SU-DHL-6 (cell line): ENCODE results near the gene NCOA3.

Experiments used
- H2AFZ ChIP-seq: fragments of 200-600 bp; sonication (generic); 2 replicates; pipeline ENCODE4 v1.6.1; 2014; ENCODE audit warnings: low read depth, mild to moderate bottlenecking, moderate library complexity, mixed read lengths, antibody characterized with exemption, low read length; ENCODE audit not compliant: severe bottlenecking
- H3F3A ChIP-seq: fragments of 200-600 bp; shearing (Covaris generic); 2 replicates; pipeline ENCODE4 v1.6.0; 2016; ENCODE audit warnings: antibody characterized with exemption, mild to moderate bottlenecking; ENCODE audit not compliant: insufficient read depth
- H3K27ac ChIP-seq: fragments of 200-600 bp; sonication (generic); 2 replicates; pipeline ENCODE4 v1.5.1; 2016; ENCODE audit warnings: low read depth, mild to moderate bottlenecking, low read length, moderate library complexity, mixed read lengths
- H3K27me3 ChIP-seq: fragments of 200-600 bp; sonication (generic), shearing (Covaris generic); 2 replicates; pipeline ENCODE4 v1.6.0; 2014; ENCODE audit warnings: mild to moderate bottlenecking, low read length
- H3K36me3 ChIP-seq: fragments of 200-600 bp; sonication (generic); 2 replicates; pipeline ENCODE4 v1.6.1; 2014; ENCODE audit warnings: mild to moderate bottlenecking, low read length, mixed read lengths
- H3K4me2 ChIP-seq: fragments of 300-600, 200-600 bp; shearing (Covaris generic), sonication (generic); 2 replicates; pipeline ENCODE4 v1.6.0; 2014; ENCODE audit warnings: low read length, low read depth, mild to moderate bottlenecking; ENCODE audit not compliant: poor library complexity, severe bottlenecking
- H3K4me3 ChIP-seq: fragments of 200-600 bp; sonication (generic); 2 replicates; pipeline ENCODE4 v1.5.1; 2014; ENCODE audit warnings: antibody characterized with exemption, low read length, mild to moderate bottlenecking, mixed read lengths; ENCODE audit not compliant: insufficient read depth, poor library complexity, severe bottlenecking
- H3K79me2 ChIP-seq: fragments of 200-600 bp; sonication (generic); 2 replicates; pipeline ENCODE4 v1.6.1; 2014; ENCODE audit warnings: mild to moderate bottlenecking, low read length, moderate library complexity; ENCODE audit not compliant: insufficient read depth
- H3K9ac ChIP-seq: fragments of 200-600 bp; sonication (generic); 2 replicates; pipeline ENCODE4 v1.7.0; 2014; ENCODE audit warnings: mild to moderate bottlenecking, low read length
- H3K9me2 ChIP-seq: fragments of 200-600 bp; sonication (generic); replicated peaks from 2 replicates; pipeline ENCODE4 v1.6.1; 2014; ENCODE audit warnings: low read length; ENCODE audit not compliant: insufficient read depth
- H3K9me3 ChIP-seq: fragments of 200-600 bp; sonication (generic); 2 replicates; pipeline ENCODE4 v1.6.1; 2014; ENCODE audit warnings: low read length, mixed read lengths; ENCODE audit not compliant: insufficient read depth
- H4K20me1 ChIP-seq: fragments of 200-600 bp; sonication (generic); 2 replicates; pipeline ENCODE4 v1.6.1; 2014; ENCODE audit warnings: low read depth, mild to moderate bottlenecking, antibody characterized with exemption, low read length, moderate library complexity, mixed read lengths
- CTCF ChIP-seq: fragments of 200-600 bp; sonication (generic); IDR thresholded peaks from one replicate; pipeline ENCODE4 v1.5.1; 2017; ENCODE audit warnings: antibody characterized with exemption, mild to moderate bottlenecking, low read length, moderate library complexity; ENCODE audit not compliant: insufficient read depth, poor library complexity, severe bottlenecking
- EZH2phosphoT487 ChIP-seq: fragments of 200-600 bp; sonication (generic), shearing (Covaris generic); conservative IDR thresholded peaks from 2 replicates; pipeline ENCODE4 v1.6.1; 2018; ENCODE audit warnings: mild to moderate bottlenecking, antibody characterized with exemption, low read length, moderate library complexity, mixed read lengths

NCOA3 gene

GRCh38 chr20:47585087-47585747 is 83.5 kb downstream of the NCOA3 start:
- Histone ChIP-seq H3K36me3 (peaks cover 46% of the 10 kb centered on the region), H3K9me2 (no peaks in the 10 kb centered on the region), H2AFZ (no peak overlapping the region), H3K9ac (no peak overlapping the region), H3K9me3 (no peaks in the 10 kb centered on the region), H3F3A (peaks cover 88% of the 10 kb centered on the region), H3K27ac (peak overlapping the region; percentile 14; the same call in 1 of the 2 replicates), H3K79me2 (peaks cover 100% of the 10 kb centered on the region), H3K4me3 (no peak overlapping the region), H3K4me2 (no peak overlapping the region), H3K27me3 (no peaks in the 10 kb centered on the region), H4K20me1 (peaks cover 72% of the 10 kb centered on the region)
- TF ChIP-seq CTCF, result no peak
- TF ChIP-seq EZH2phosphoT487, result no peak

GRCh38 chr20:47586649-47587294 is 85.1 kb downstream of the NCOA3 start:
- Histone ChIP-seq H3K9ac (no peak overlapping the region), H4K20me1 (peaks cover 73% of the 10 kb centered on the region), H2AFZ (no peak overlapping the region), H3K79me2 (peaks cover 100% of the 10 kb centered on the region), H3K36me3 (peaks cover 51% of the 10 kb centered on the region), H3K27me3 (no peaks in the 10 kb centered on the region), H3K9me2 (no peaks in the 10 kb centered on the region), H3K9me3 (no peaks in the 10 kb centered on the region), H3K4me3 (no peak overlapping the region), H3F3A (peaks cover 87% of the 10 kb centered on the region), H3K27ac (no peak overlapping the region), H3K4me2 (no peak overlapping the region)
- TF ChIP-seq EZH2phosphoT487 (no peak), CTCF (no peak)

DNA sequence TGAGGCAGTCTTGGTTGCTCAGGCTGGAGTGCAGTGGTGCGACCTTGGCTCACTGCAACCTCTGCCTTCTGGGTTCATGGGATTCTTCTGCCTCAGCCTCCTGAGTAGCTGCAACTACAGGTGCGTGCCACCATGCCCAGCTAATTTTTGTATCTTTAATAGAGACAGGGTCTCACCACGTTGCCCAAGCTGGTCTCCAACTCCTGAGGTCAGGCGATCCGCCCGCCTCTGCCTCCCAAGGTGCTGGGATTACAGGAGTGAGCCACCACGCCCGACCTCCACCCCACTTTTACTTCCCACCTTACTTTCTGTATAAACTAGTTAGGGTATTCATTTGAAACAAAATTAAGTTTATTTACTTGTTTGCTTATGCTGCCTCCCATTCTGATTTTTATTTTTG is 86.5 kb downstream of the NCOA3 start:
- Histone ChIP-seq H3K4me3 (no peak overlapping the region), H3K9me2 (no peaks in the 10 kb centered on the region), H4K20me1 (peaks cover 70% of the 10 kb centered on the region), H3K79me2 (peaks cover 100% of the 10 kb centered on the region), H3F3A (peaks cover 90% of the 10 kb centered on the region), H2AFZ (no peak overlapping the region), H3K36me3 (peaks cover 42% of the 10 kb centered on the region), H3K9me3 (no peaks in the 10 kb centered on the region), H3K27ac (no peak overlapping the region), H3K9ac (no peak overlapping the region), H3K4me2 (no peak overlapping the region), H3K27me3 (no peaks in the 10 kb centered on the region)
- TF ChIP-seq CTCF, result no peak
- no peak for TF ChIP-seq EZH2phosphoT487
